Brain microvascular endothelial cell (primary cell): ENCODE measurements around the gene SCD.
A peak's percentile ranks its signal among the peaks of the same experiment; 100 is the strongest.
"Not testable (repeated sequence)": the region's sequence is repeated elsewhere in the genome, so short reads cannot be mapped to it uniquely, and the experiment has no call there.

Experiments
- DNase-seq: peaks from one replicate; pipeline ENCODE4 v3.0.0-alpha.2; 2020
- H3K27ac ChIP-seq: fragments of 250-450 bp; sonication (Bioruptor Pico); 2 replicates; pipeline ENCODE4 v1.5.1; 2020; ENCODE audit warnings: mild to moderate bottlenecking, moderate library complexity
- H3K27me3 ChIP-seq: fragments of 250-450 bp; sonication (Bioruptor Pico); replicated peaks from 2 replicates; pipeline ENCODE4 v1.5.1; 2020; ENCODE audit warnings: mild to moderate bottlenecking
- H3K36me3 ChIP-seq: fragments of 250-450 bp; sonication (Bioruptor Pico); replicated peaks from 2 replicates; pipeline ENCODE4 v1.5.1; 2020; ENCODE audit warnings: mild to moderate bottlenecking
- H3K4me3 ChIP-seq: 2 replicates; pipeline ENCODE4 v1.5.1; 2011; ENCODE audit warnings: low read depth, mild to moderate bottlenecking, control low read depth, low read length, moderate library complexity
- in situ Hi-C: cut with HindIII; loops from 2 replicates; pipeline ENCODE4 v1.10.0; 2017; ENCODE audit warnings: low sequenced_read_pairs, low pct_ligation_motif_present
- TF ChIP-seq, protein P1 (sequence below): IDR thresholded peaks from 2 replicates; pipeline ENCODE4 v1.5.1; 2011; ENCODE audit warnings: low read depth, mild to moderate bottlenecking, moderate library complexity, low read length, control low read depth, inconsistent platforms; ENCODE audit errors: missing control alignments

SCD gene

DNA sequence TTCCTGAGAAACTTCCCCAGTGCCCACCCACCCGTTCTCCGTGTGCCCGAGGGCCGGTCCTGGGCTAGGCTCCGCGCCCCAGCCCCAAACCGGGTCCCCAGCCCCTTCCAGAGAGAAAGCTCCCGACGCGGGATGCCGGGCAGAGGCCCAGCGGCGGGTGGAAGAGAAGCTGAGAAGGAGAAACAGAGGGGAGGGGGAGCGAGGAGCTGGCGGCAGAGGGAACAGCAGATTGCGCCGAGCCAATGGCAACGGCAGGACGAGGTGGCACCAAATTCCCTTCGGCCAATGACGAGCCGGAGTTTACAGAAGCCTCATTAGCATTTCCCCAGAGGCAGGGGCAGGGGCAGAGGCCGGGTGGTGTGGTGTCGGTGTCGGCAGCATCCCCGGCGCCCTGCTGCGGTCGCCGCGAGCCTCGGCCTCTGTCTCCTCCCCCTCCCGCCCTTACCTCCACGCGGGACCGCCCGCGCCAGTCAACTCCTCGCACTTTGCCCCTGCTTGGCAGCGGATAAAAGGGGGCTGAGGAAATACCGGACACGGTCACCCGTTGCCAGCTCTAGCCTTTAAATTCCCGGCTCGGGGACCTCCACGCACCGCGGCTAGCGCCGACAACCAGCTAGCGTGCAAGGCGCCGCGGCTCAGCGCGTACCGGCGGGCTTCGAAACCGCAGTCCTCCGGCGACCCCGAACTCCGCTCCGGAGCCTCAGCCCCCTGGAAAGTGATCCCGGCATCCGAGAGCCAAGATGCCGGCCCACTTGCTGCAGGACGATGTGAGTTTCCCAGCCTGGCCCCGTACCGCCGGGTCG, at the start of gene SCD:
Gene SCD, plus strand, starts transcription at position 469 of the 803 bp plus-strand sequence. Its CDS starts 272 bp downstream, at position 741.
- TF ChIP-seq, protein P1, sequence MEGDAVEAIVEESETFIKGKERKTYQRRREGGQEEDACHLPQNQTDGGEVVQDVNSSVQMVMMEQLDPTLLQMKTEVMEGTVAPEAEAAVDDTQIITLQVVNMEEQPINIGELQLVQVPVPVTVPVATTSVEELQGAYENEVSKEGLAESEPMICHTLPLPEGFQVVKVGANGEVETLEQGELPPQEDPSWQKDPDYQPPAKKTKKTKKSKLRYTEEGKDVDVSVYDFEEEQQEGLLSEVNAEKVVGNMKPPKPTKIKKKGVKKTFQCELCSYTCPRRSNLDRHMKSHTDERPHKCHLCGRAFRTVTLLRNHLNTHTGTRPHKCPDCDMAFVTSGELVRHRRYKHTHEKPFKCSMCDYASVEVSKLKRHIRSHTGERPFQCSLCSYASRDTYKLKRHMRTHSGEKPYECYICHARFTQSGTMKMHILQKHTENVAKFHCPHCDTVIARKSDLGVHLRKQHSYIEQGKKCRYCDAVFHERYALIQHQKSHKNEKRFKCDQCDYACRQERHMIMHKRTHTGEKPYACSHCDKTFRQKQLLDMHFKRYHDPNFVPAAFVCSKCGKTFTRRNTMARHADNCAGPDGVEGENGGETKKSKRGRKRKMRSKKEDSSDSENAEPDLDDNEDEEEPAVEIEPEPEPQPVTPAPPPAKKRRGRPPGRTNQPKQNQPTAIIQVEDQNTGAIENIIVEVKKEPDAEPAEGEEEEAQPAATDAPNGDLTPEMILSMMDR: no peak
- H3K27ac ChIP-seq: peak within 1 kb of the TSS; percentile 63
- H3K27me3 ChIP-seq: no peaks in the 10 kb centered on the region
- DNase-seq: peak; percentile 92
- H3K36me3 ChIP-seq: peaks cover 37% of the 10 kb centered on the region
- peak within 1 kb of the TSS; percentile 95 for H3K4me3 ChIP-seq
- in situ Hi-C loops: loop anchor here (25.0 kb wide), 2 partner anchors 90 to 165 kb away; partner anchors contain the start of gene SEC31B

DNA sequence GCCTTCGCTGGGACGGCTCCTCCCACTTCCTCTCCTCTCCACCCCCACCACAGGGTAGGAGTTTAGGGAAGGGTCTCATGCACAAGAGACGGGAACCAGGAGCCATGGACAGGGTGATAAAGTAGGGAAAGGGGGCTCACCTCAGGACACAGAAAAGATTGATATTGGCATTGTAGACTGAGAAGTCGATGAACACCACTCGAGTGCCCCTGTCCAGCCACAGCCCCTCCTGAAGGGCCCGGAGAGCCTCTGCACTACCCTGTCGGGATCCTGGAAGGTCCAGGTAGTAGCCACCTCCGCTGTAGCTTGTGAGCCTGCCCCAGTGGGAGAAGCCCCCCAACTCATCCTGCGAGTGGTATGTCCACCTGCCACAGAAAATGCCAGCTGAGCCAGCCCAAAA, 49.8 kb upstream of the SCD start:
- no peak overlapping the region for H3K27ac ChIP-seq
- H3K36me3 ChIP-seq: no peaks in the 10 kb centered on the region
- no peak overlapping the region for H3K4me3 ChIP-seq
- TF ChIP-seq, protein P1: no peak
- H3K27me3 ChIP-seq: no peaks in the 10 kb centered on the region
- DNase-seq: no peak
- in situ Hi-C loops: no loop called here

DNA sequence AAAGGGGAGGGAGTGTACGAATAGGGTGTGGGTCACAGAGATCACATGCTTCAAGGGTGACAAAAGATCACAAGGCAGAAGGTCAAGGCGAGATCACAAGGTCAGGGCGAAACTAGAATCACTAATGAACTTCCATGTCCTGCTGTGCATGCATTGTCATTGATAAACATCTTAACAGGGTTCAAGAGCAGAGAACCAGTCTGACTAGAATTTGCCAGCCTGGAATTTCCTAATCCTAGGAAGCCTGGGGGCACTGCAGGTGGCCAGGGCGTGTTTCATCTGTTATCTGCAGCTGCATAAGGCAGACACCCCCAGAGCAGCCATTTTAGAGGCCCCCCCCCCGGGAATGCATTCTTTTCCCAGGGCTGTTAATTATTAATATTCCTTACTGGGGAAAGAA, 45.9 kb upstream of the SCD start:
- H3K36me3 ChIP-seq, DNase-seq, in situ Hi-C loops, H3K27ac ChIP-seq, H3K4me3 ChIP-seq, H3K27me3 ChIP-seq: not testable (repeated sequence)

DNA sequence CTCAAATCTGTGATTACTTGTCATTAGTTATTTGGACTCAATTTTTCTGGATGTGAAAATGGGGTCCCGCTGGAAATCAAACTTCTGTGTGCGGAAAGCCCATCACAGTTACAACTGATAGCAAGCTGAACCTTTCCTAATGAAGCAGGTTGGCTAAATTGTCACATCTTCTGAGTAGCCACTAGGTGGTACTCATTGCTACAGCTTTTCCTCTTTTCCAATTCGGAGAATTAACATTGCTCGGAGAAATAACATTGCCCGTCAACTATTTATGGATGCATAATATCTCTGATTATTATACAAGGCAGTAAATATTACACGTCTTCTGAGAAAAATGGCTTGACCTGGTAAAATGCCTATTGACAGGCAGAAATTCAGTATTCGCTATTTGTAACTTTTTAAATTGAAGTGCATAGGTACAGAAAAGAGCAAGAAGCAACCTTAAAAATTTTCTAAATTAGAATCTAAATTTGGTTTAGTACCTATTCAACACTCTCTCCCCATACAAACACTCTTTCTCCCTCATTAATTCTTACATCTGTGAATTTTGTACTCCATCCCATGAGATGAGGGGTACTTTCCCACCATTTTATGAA, 43.2 kb upstream of the SCD start:
- DNase-seq: no peak
- no peaks in the 10 kb centered on the region for H3K36me3 ChIP-seq
- H3K27me3 ChIP-seq: no peaks in the 10 kb centered on the region
- TF ChIP-seq, protein P1: peak; percentile 71
- in situ Hi-C loops: no loop called here
- no peak overlapping the region for H3K4me3 ChIP-seq
- no peak overlapping the region for H3K27ac ChIP-seq

DNA sequence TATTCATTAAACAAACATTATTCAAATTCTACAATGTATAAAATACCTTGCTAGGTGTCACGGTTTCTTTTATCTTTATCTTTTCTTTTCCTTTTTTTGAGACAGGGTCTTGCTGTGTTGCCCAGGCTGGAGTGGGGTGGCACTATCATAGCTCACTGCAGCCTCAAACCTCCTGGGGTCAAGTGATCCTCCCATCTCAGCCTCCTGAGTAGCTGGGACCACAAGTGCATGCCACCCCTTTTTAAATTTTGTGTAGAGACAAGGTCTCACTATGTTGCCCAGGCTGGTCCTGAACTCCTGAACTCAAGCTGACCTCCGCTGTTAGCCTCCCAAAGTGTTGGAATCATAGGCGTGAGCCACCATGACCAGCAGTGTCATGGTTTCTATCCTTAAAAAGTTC, 42.6 kb upstream of the SCD start:
- no peak for DNase-seq
- in situ Hi-C loops: no loop called here
- no peak overlapping the region for H3K27ac ChIP-seq
- TF ChIP-seq, protein P1: no peak
- H3K27me3 ChIP-seq: no peaks in the 10 kb centered on the region
- H3K4me3 ChIP-seq: no peak overlapping the region
- H3K36me3 ChIP-seq: no peaks in the 10 kb centered on the region

DNA sequence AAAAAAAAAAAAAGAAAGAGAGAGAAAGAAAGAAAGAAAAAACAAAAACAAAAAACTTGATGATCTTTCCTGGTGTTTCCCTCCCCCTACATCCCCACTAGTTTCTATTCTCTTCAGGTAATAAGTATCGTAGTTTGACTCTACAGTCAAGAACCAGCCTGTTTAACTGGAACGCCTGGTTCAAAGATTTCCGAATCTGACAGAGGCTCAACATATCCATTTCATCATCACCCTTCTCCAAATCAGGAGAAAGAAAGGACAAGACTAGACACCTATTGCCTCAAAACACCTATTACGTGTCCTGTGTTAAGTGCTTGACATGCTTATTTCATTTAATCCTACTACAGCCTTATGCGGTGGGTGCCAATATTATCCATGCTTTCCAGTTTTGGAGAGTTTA, 40.2 kb upstream of the SCD start:
- Histone ChIP-seq H3K4me3 (no peak overlapping the region), H3K36me3 (no peaks in the 10 kb centered on the region), H3K27me3 (peaks cover 5% of the 10 kb centered on the region), H3K27ac (no peak overlapping the region)
- no peak for DNase-seq
- in situ Hi-C loops: no loop called here
- TF ChIP-seq, protein P1: no peak
